GM12878 (cell line): Measurements from ENCODE around the gene DST.

Experiments used
- BCLAF1 ChIP-seq: fragments of 450-650 bp; IDR thresholded peaks from 2 replicates; pipeline ENCODE4 v1.6.1; 2017; ENCODE audit warnings: antibody characterized with exemption, mild to moderate bottlenecking, moderate library complexity
- BHLHE40 ChIP-seq, 2 experiments: fragments of 450-650 bp in 1 of 2; IDR thresholded peaks; 2 replicates each; pipeline ENCODE4 v1.6.1; 2011 to 2017; ENCODE audit warnings: low read depth in 2 of 2, borderline replicate concordance in 1 of 2, improper control_type of control experiment in 1 of 2, low read length in 1 of 2, mild to moderate bottlenecking in 1 of 2
- CBFB ChIP-seq: IDR thresholded peaks from 2 replicates; pipeline ENCODE4 v1.6.1; 2016; ENCODE audit warnings: antibody characterized with exemption, low read depth
- CEBPB ChIP-seq, 2 experiments: fragments of 150-350 bp in 1 of 2; IDR thresholded peaks; 2 replicates each; pipeline ENCODE4 v1.6.1; 2012 to 2014; ENCODE audit warnings: low read depth in 2 of 2, low read length in 2 of 2, borderline replicate concordance in 1 of 2, inconsistent platforms in 1 of 2
- CHD2 ChIP-seq: IDR thresholded peaks from 2 replicates; pipeline ENCODE4 v1.6.1; 2011; ENCODE audit warnings: low read depth, low read length, improper control_type of control experiment, borderline replicate concordance
- CTCF ChIP-seq, 3 experiments: IDR thresholded peaks in 2 of 3; conservative IDR thresholded peaks in 1 of 3; 2 replicates each; pipeline ENCODE4 v1.5.1; 2011; ENCODE audit warnings: low read depth in 3 of 3, low read length in 3 of 3, mild to moderate bottlenecking in 3 of 3, control low read depth in 2 of 3, moderate library complexity in 2 of 3, inconsistent platforms in 1 of 3, mixed read lengths in 1 of 3; ENCODE audit not compliant: control insufficient read depth in 2 of 3, insufficient read depth in 1 of 3; ENCODE audit errors: extremely low read depth in 1 of 3
- EZH2 ChIP-seq: IDR thresholded peaks from 2 replicates; pipeline ENCODE4 v1.6.1; 2012; ENCODE audit warnings: low read depth, mild to moderate bottlenecking, control low read depth, inconsistent platforms, low read length, borderline replicate concordance; ENCODE audit not compliant: control insufficient read depth
- GABPA ChIP-seq: IDR thresholded peaks from 2 replicates; pipeline ENCODE4 v1.6.1; 2014; ENCODE audit warnings: antibody characterized with exemption, low read depth, mild to moderate bottlenecking, inconsistent platforms
- MAX ChIP-seq: IDR thresholded peaks from 2 replicates; pipeline ENCODE4 v1.6.1; 2012; ENCODE audit warnings: low read depth, low read length, improper control_type of control experiment
- STAT3 ChIP-seq: IDR thresholded peaks from 2 replicates; pipeline ENCODE4 v1.6.1; 2011; ENCODE audit warnings: low read depth, low read length, improper control_type of control experiment

- TF ChIP-seq MAX: no peak
- no peak for TF ChIP-seq CHD2
- TF ChIP-seq GABPA: no peak
- no peak for TF ChIP-seq CEBPB (IDR thresholded peaks at IDR 0.05; ENCODE audit: borderline replicate concordance in 1 of 2, low read depth in 2 of 2, low read length in 2 of 2)
- TF ChIP-seq CTCF (IDR thresholded peaks at IDR 0.05 in 2 of 3, conservative IDR thresholded peaks at IDR 0.05 in 1 of 3; ENCODE audit: control insufficient read depth in 2 of 3, extremely low read depth in 1 of 3, insufficient read depth in 1 of 3, low read depth in 3 of 3, low read length in 3 of 3): no peak
- TF ChIP-seq STAT3: no peak
- no peak for TF ChIP-seq BCLAF1
- TF ChIP-seq EZH2: no peak
- no peak for TF ChIP-seq BHLHE40 (IDR thresholded peaks at IDR 0.05; ENCODE audit: borderline replicate concordance in 1 of 2, low read depth in 2 of 2, low read length in 1 of 2)
- TF ChIP-seq CBFB: no peak
Observed at GRCh38 chr6:56624728-56625069, 18.0 kb downstream of the DST start.
